Measurements from ENCODE around the gene CELA2A.
"Not testable (repeated sequence)": the region's sequence is repeated elsewhere in the genome, so short reads cannot be mapped to it uniquely, and the experiment has no call there.

CELA2A gene

GRCh38 chr1:15508700-15509487, 52.4 kb downstream of the CELA2A start:
- TF ChIP-seq CTCF (IDR thresholded peaks at IDR 0.05; ENCODE audit: control insufficient read depth, extremely low read depth, insufficient read depth): no peak
- H3K4me3 ChIP-seq (ENCODE audit: low read depth, low read length): no peak overlapping the region
- no peak for DNase-seq (ENCODE audit: low read depth)

GRCh38 chr1:15509586-15509985, 53.1 kb downstream of the CELA2A start:
- H3K4me3 ChIP-seq (ENCODE audit: low read depth, low read length): no peak overlapping the region
- no peak for TF ChIP-seq CTCF (IDR thresholded peaks at IDR 0.05; ENCODE audit: control insufficient read depth, extremely low read depth, insufficient read depth)
- no peak for DNase-seq (ENCODE audit: low read depth)

GRCh38 chr1:15510611-15511405, 54.3 kb downstream of the CELA2A start:
- H3K4me3 ChIP-seq (ENCODE audit: low read depth, low read length): no peak overlapping the region
- no peak for TF ChIP-seq CTCF (IDR thresholded peaks at IDR 0.05; ENCODE audit: control insufficient read depth, extremely low read depth, insufficient read depth)
- no peak for DNase-seq (ENCODE audit: low read depth)

GRCh38 chr1:15513192-15513591, 56.7 kb downstream of the CELA2A start:
- DNase-seq (ENCODE audit: low read depth): no peak
- no peak for TF ChIP-seq CTCF (IDR thresholded peaks at IDR 0.05; ENCODE audit: control insufficient read depth, extremely low read depth, insufficient read depth)
- H3K4me3 ChIP-seq (ENCODE audit: low read depth, low read length): no peak overlapping the region

- H3K4me3 ChIP-seq (ENCODE audit: low read depth, low read length): no peak overlapping the region
- no peak for TF ChIP-seq CTCF (IDR thresholded peaks at IDR 0.05; ENCODE audit: control insufficient read depth, extremely low read depth, insufficient read depth)
- DNase-seq (ENCODE audit: low read depth): no peak
Observed at GRCh38 chr1:15513919-15514318, 57.4 kb downstream of the CELA2A start.

GRCh38 chr1:15514557-15514956, 58.0 kb downstream of the CELA2A start:
- not testable (repeated sequence) for DNase-seq (ENCODE audit: low read depth); H3K4me3 ChIP-seq (ENCODE audit: low read depth, low read length)

GRCh38 chr1:15515022-15515663, 58.6 kb downstream of the CELA2A start:
- H3K4me3 ChIP-seq (ENCODE audit: low read depth, low read length): no peak overlapping the region
- TF ChIP-seq CTCF (IDR thresholded peaks at IDR 0.05; ENCODE audit: control insufficient read depth, extremely low read depth, insufficient read depth): no peak
- no peak for DNase-seq (ENCODE audit: low read depth)
